ENCODE measurements around the gene LIPC.
A peak's percentile ranks its signal among the peaks of the same experiment; 100 is the strongest.

The LIPC gene

DNA sequence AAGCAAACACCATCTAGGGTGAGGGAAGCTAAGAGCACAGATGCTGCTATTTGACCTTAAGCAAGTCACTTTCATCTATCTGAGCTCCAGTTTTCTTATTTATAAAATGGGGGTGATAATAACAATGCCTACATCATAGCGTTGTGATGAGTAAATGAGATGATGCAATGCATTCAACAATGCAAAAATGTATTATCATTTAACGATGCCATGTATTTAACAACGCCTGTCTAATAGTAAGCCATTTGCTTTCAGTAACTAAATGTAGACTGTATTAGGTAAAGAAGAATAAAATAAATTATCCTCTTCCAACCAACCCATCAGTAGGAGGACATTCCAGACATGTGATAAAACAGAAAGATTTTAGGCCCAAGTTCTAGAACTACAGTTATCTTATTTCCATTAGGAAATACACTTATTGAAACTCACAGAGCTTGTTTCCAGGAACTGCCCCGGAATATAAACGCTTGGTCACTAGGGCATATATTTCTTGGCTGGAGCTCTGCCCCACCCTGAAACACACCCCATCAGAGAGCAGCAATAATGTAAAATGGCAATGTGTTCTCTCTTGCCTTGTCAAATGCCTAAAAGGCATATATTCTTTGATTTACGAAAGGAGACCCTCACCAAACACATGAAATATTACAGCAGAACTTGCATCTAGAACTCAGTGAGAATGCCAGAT, 128.3 kb downstream of the LIPC start:
- DNase-seq = no peak

DNA sequence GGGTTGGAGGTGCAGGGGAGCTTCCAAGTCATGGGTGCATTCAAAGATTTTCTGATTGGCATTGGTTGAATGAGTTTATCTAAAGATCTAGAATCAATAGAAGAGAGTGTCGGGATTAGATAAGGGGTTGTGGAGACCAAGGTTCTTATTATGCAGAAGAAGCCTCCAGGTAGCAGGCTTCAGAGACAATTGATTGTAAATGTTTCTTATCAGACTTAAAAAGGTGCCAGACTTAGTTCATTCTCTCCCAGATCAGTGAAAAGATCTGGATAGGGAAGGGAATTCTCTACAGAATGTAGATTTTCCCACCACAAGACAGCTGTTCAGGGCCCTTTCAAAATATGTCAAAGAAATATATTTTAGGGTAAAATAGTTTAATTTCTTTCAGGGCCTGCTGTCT, 129.5 kb downstream of the LIPC start:
- DNase-seq = no peak

DNA sequence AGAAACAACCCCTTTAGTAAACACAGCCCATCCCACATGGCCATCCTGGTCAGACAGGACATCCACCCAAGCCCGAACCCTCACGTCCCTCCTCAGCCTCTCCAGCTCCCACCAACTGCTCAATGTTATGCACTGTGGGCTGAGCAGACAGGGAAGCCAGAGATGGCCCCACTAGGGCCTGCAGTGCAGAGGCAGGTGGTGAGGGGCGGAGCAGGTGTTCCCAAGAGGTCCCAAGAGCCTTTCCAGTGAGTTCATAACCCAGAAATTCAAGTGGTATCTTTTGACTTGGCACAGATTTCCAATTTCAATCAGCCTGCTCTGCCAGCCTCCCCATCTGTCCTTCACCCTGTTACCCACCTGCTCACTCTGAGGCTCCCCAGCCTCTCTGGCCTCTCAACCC, 130.3 kb downstream of the LIPC start:
- DNase-seq = no peak

DNA sequence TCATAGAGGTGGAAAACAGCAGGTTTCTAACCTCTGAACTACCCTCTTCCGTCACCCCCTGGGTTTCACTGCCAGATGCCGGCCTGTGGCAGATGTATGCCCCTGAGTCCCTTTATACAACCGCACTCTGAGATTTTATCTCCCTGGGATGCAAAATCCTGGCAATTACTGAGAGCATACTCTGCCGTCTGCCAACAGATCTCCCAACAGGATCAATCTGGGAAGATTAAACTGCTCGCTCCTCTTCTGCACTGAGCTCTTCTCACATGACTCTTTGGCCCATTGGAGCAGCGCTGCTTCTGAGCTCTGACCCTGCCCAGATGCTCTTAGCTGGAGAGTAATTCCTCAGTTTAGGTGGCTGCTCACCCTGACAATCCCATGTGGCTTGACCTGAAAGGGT, 133.2 kb downstream of the LIPC start:
- no peak for DNase-seq

DNA sequence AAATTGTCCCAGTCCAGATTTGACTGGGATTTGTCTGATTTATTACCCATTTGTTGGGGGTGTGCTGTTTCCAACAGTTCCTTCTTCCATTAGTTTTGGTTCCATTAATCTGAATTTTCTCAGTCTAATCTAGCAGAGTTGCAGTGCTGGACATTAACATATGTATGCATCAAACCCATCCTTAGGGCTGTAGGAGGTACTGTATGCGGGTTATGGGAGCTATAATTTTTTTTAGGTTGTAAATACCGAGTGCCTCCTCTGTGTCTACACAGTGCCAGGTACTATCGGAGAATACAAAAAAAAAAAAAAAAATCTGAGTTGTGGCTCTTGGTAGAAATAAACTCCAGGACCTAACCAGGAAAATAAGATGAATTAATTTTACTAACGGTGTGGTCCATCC, 133.8 kb downstream of the LIPC start:
- no peak for DNase-seq

DNA sequence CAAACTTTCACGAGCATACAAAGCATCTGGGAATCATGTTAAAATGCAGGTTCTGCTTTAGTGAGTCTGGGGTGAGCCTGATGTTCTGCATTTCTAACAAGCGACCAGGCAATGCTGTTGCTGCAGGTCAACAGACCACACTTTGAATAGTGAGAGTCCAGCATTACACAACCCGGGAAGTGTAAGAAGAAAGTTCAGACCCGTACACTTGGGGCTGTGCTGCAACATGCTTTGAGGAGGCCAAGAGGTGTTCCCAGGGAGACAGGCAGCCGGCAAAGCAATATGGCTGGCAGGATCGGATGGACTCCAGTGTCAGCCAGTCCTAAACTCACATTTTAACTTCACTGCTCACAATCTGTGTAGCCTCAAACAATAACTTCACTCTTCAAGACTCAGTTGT, 134.2 kb downstream of the LIPC start:
- no peak for DNase-seq

DNA sequence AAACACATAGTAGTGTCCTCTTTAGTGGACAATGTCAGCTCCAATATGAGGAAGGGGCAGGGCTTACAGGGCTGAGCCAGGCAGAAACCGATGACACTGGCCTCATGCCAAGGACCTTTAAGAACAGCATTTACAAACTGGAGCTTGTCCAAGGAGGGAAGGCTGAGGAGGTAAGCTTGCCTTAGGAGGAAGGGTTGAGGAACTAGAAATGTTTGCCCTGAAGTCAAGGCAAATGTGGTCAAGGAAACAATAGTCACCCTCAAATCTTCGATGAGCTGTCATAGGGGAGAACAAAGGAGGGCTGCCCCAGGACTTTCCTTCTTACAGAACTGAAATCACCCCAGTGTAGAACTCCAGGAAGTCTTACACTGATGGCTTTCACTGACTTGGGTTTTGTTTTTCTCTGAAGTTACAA, 136.4 kb downstream of the LIPC start:
- DNase-seq = no peak

DNA sequence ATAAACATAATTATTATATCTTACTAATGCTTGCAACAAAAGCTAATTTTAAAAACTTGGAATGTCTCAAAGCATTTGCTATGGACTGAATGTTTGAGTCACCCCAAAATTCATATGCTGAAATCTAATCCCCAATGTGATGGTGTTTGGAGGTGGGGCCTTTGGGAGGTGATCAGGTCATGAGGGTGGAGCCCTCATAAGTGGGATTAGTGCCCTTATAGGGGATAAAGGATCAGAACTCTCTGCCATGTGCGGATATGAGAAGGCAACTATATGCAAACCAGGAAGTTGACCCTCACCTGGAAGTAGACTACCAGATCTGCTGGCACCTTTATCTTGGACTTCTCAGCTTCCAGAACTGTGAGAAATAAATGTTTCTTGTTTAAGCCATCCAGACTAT, 137.7 kb downstream of the LIPC start:
- DNase-seq = no peak

DNA sequence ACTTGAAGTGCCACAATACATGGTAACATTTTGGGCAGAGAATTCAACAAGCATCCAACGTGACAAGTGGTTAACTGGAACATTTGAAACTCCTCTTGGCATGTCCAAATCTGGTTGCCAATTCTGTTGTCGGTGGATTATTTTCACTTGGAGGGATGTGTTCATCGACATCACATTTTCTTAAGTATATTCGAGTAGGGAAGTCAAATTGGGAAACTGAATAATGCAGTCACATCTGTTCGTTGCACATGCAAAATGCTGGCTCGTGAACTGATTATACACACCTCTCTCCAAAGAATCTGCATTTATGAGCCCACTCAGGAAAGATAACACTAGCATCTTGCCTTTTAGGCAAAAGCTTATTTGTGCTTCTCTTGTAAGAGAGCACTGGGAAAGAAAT, 139.7 kb downstream of the LIPC start:
- no peak for DNase-seq

DNA sequence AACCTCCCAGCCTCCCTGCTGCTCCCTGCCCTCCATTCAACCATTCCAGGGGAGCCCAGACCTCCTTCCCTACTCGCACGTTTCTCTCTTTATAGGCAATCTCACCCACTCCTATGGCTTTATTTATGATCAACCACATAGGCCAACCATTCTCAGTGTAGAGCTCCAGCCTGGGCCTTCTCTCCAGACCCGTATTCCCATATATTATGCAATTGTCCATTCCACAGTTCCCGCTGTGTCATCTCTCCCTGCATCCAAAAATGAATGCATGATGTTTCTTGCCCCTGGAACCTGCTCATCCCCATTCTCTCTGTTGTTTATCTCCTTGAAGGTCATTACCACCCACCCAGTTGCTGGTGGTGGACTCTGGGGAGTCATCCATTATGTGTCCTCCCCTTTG, 140.7 kb downstream of the LIPC start:
- DNase-seq = no peak

DNA sequence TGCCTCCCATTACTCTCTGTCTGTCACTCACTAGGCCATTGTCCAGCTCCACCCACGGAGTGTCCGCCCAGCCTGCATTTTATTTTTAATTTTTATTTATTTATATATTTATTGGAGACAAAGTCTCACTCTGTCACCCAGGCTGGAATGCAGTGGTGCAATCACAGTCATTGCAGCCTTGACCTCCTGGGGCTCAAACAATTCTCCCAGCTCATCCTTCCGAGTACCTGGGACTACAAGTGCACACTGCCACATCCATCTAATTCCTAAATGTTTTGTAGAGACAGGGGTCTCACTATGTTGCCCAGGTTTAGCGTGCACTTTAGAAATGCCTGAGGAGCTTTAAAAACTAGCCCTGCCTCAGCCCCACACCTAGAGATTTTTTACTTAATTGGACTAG, 141.5 kb downstream of the LIPC start:
- no peak for DNase-seq

DNA sequence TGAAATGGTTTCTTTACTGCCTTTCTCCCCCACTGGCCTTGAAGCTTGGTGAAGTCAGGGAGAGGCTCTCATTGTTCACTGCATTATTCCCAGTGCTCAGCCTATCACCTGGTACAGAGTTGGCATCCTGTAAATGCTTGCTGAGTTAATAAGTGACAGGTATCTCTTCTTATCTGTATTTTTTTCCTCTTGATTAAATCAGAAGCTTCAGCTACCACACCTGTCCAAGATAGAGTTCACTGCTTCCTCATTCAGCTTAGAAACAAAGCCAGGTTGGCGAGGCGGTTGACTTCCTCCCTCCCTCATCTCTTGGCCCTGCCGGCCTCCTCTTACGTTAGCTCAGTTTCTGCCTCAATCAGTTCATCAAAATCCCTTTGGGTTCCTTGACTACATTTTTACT, 142.8 kb downstream of the LIPC start:
- no peak for DNase-seq

DNA sequence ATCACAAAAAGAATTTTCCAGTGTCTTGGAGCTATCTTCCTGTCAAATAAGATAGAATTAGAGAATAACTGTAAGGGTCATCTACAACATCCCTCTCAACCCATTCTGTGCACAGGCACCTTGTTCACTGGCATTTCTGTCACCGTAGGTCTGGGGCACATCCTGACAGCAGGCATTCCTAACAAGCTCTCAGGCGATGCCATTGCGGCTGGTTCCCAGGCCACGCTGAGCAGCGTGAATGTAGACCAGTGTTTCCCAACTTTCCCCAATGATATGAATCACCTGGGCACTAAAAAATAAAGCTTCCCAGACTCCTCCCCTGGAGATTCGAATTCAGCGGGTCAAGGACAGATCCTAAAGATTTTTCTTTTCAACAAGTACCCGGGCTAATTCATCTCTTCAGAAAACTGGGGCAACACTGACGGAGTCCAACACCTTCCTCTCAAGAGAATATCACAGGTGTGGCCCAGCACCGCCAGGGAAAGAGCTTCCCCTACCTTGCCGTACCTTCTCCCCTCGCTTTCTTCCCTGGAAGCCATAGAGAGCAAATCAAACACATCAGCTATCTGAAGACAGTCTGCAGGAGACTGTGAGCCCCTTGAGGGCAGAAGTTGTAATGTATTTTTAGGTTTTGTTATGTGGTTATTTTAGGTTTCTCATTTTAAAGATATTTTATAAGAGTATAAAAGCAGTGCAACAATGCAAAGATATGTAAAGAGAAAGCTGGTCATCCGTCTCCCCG, 143.4 kb downstream of the LIPC start:
- no peak for DNase-seq

DNA sequence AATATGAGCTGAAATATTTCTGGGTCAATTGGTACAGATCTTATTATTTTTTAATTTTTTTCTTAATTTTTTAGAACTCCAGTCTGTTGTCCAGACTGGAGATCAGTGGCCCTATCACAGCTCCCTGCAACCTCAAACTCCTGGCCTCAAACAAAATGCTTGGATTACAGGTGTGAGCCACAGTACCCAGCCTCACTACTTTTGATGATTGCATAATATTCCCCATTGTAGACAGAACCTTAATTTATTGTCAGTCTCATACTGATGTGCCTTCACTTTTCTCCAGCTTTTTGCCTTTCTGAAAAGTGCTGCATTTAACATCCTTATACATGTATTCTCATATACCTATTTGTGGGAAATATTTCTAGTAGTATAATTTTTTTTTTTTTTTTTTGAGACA, 144.9 kb downstream of the LIPC start:
- no peak for DNase-seq

DNA sequence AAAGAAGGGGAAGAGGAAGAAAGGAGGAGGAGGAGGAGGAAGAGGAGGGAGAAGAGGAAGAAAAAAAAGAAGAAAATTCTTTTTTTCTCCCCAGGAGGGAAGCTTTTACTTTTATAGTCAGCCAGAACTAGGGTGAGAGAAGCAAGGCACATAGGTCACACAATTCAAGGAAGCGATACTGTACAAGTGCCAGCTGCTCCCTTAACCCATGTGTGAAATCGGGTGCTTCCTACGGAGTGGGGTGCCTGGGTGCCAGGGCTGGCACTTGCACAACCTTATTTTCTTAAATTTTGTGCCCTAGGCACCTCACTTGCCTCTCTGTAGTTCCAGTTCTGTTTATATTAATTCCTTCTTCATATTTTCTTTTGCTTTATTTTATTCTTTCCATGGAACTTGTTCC, 150.4 kb downstream of the LIPC start:
- DNase-seq = no peak

DNA sequence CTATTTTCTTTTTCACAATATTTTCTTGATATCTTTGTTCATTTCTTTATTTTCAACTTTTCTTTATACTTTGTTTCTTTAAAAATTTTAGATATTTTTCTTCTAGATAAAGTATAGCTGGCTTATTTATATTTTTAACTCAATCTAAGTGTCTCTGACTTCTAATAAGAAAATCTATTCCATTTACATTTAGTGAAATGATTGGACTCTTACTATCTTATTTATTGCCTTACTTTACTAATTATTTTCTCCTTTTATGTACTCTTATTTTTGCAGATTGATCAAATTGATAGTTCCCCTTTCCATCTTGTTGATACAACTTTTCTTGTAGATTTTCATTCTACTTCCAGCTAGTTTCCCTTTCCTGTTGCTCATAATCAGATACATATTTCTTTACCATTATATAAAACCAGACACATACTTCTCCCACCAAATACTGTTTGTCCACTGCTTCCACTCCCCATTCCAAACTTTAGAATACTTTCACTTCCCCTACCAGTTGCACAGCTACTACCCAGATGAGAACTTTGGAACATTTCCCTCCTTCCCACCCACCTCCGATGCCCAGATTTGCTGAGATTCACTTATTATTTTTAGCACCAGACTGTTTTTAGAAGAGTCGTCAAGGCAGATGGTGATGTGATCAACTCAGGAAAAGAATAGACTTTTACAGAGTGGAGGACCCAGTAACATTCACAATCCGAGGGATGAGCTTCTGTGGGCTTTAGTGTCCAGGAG, 151.5 kb downstream of the LIPC start:
- no peak for DNase-seq

DNA sequence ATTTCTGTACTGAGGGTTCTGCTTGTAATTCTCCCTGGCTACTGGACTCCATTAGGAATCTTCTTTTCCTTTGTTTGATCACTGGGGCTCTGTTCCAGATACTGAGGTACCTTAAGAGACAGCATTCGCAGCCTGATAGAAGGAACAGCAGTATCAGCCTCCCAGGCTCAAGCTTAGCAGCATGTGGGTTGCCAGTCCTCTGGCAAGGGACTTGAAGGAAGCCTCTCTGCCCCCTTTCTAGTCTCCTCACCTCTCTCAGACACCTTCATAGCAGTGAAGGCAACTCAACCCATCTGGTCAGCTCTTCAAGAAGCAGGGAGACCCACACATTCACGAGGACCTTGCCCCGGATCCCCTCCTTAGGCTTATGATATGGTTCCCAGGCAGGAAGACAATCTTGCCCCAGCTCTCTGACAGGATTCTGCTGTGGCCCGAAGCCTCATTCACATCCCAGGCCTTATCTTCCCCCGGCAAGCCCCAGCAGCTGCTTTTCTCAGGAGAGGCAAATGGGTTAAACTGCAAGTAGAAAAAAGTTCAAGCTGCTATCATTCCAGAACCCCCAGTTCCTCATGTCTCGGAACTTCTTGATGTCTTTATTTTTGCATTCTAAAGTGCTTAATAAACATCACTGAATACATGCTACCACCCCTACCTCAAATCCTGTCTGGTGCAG, 153.1 kb downstream of the LIPC start:
- DNase-seq = no peak

DNA sequence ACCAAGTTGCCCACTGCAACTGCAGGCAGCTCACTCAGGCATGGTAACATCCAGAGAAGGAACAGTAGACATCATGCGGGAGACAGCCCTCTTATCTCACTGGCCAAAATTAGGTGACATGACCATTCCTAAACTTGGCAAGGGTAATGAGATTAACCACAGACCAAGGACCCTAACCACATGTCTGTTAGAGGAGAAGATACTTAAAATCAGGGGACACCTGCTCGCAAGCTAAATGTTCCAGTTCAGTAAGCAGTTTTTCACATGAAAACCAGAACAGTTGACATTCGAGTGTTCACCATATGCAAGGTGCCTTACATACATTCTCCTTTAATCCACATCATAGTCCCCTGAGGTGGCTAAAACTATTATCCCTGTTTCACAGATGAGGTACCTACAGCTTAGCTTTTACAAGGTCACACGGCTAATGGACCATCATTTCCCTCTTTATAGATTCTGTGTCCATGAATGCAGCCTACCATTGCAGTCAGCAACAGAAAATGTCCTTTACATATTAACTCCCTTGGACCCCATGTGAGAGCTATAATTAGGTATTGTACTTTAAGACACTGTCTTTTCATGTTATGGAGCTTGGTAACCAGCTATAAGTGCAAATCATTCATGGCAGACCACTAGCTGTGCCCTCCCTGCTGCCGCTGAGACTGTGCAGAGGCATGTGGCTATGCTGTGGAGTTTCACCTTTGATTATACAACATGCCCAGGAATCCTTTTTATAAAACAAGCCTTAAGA, 154.1 kb downstream of the LIPC start:
- DNase-seq = no peak

DNA sequence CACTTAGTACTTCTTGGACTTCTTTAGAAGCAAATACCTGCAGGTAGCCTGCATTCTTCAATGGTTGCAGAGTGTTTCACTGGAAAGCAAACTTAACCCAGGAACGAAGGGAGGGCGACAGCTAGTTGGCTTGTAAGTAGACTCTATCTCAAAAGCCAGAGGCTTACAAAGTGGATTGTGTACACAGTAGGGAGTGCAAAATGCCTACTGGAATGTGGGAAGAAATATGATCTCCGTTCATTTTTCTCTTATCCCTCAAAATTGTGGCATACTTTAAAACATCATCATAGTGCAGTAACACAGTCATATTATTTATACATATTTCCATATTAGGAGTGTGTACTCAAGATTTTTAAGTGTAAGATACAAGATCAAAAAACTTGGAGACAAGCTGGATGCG, 155.7 kb downstream of the LIPC start:
- DNase-seq = peak; percentile 67

DNA sequence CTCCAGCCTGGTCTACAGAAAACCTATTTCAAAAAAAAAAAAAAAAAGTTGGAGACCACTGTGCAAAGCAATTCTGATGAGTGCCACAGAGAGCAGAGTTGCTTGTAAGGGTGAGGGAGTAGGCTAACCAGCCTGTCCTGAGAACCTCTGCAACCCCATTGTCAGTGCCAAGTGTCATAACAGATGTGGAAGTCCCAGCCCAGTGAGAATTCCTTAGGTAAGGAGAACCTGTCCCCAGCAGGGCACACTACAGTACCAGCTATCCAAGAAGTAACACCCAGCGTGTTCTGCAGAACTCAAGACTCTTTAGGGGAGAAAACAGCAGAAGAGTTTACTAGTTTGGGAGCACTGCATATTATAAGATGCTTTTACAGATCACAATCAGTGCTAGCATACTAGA, 156.3 kb downstream of the LIPC start:
- DNase-seq = no peak

DNA sequence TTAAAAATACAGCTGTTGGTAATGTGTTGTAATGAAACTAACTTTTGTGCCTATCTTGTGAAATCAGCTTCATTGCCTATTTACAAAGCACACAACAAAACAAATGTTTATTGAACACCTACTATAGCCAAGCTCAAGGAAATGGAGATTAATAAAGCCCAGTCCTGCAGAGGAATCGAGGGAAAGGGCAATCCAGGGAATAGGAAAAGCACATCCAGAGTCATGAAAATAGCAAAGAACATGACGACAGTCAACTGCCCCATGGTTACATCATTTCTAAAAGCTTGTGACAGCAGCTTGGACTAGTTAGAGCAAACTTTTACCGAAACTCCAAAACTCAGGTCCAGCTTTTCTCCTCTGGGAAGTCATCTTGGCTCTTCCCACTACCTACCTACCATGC, 157.3 kb downstream of the LIPC start:
- no peak for DNase-seq

DNA sequence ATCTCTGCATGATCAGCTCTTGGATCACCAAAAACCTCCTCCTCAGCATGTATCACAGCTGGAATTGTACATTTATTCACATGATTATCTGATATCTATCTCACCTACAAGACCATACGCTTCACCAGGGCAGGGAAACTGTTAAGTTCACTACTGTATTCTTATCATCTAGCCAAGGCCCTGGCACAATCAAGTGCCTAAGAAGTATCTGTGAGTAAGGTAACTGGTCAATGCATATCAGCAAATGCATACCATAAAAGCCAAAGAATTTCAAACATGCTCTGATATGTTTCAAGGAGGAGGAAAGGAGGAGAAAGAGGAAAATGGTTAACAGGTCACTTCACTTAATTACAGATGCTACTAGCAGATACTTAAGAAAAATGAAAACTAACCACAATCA, 158.4 kb downstream of the LIPC start:
- DNase-seq = no peak

DNA sequence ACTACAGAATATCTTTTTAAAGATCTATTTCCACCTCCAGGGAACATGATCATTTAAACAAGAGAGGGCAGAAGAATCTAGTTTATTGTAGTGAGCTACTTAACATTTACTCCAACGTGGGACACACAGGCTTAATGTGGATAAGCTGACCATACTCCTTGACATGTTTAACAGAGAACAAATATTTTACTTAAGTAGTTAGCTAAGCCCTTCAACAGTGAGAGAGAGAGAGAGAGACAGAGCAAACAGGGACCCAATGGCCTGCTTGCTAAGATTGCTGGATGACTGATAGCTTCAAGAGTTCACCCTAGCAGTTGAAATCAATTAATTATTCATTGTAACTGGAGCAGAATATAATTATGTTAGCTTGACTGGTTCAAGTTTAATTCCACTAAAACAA, 159.1 kb downstream of the LIPC start:
- DNase-seq = no peak

All from fibroblast of skin of back (primary cell).